Stimulated activated naive CD4-positive, alpha-beta T cell treated with Interleukin-2 at 50 U/mL for 16 hours (primary cell): ENCODE data around the gene FCRL2.
"Not testable (repeated sequence)": the region's sequence is repeated elsewhere in the genome, so short reads cannot be mapped to it uniquely, and the experiment has no call there.

Source experiments
- DNase-seq: peaks from one replicate; lab custom pipeline; 2025; lab: John Stamatoyannopoulos, UW

The FCRL2 gene

GRCh38 chr1:157753611-157754010, 23.3 kb downstream of the FCRL2 start:
- no peak for DNase-seq

- no peak for DNase-seq
These were observed 25.6 kb downstream of the FCRL2 start for GRCh38 chr1:157751283-157751682.

- DNase-seq = no peak
These were observed 28.6 kb downstream of the FCRL2 start for GRCh38 chr1:157748262-157748817.

- no peak for DNase-seq
These were observed 37.6 kb downstream of the FCRL2 start for GRCh38 chr1:157739229-157739901.

GRCh38 chr1:157735991-157736390, 40.9 kb downstream of the FCRL2 start:
- not testable (repeated sequence) for DNase-seq

- DNase-seq = no peak
These were observed 42.6 kb downstream of the FCRL2 start for GRCh38 chr1:157734321-157734720.

GRCh38 chr1:157732755-157733154, 44.2 kb downstream of the FCRL2 start:
- DNase-seq = no peak

GRCh38 chr1:157725221-157725577, 51.7 kb downstream of the FCRL2 start:
- DNase-seq = no peak

- no peak for DNase-seq
These were observed 52.3 kb downstream of the FCRL2 start for GRCh38 chr1:157724537-157725220.

- DNase-seq = no peak
These were observed 53.8 kb downstream of the FCRL2 start for GRCh38 chr1:157723157-157723556.

- no peak for DNase-seq
These were observed 54.9 kb downstream of the FCRL2 start for GRCh38 chr1:157721985-157722384.

- no peak for DNase-seq
These were observed 61.2 kb downstream of the FCRL2 start for GRCh38 chr1:157715736-157716135.

GRCh38 chr1:157711802-157712201, 65.1 kb downstream of the FCRL2 start:
- no peak for DNase-seq

- no peak for DNase-seq
These were observed 72.1 kb downstream of the FCRL2 start for GRCh38 chr1:157704878-157705277.

- DNase-seq = no peak
These were observed 73.0 kb downstream of the FCRL2 start for GRCh38 chr1:157703981-157704380.

GRCh38 chr1:157702308-157702825, 74.6 kb downstream of the FCRL2 start:
- DNase-seq = no peak

GRCh38 chr1:157700732-157701131, 76.2 kb downstream of the FCRL2 start, which contains the start of gene FCRL3:
Gene FCRL3 (minus strand): TSS chr1:157700769. CDS start chr1:157700489, 280 bp downstream.
- no peak for DNase-seq

GRCh38 chr1:157700305-157700704, 76.6 kb downstream of the FCRL2 start:
- no peak for DNase-seq

GRCh38 chr1:157697781-157698569, 79.0 kb downstream of the FCRL2 start:
- DNase-seq = no peak

GRCh38 chr1:157696966-157697628, 79.8 kb downstream of the FCRL2 start:
- DNase-seq = no peak
